Kidney epithelial cell (primary cell): ENCODE results near the gene HES2. TPM values are rescaled to one million over a fixed set of nuclear protein-coding genes. Genes with fewer than 3 reads are reported as not detected.
A peak's percentile ranks its signal among the peaks of the same experiment; 100 is the strongest.

ENCODE experiments used
- DNase-seq: peaks from one replicate; pipeline ENCODE4 v3.0.0-alpha.2; 2010; ENCODE audit warnings: low read depth
- H3K27me3 ChIP-seq: 2 replicates; pipeline ENCODE4 v1.6.0; 2011; ENCODE audit warnings: low read length; ENCODE audit not compliant: control insufficient read depth, insufficient read depth
- H3K36me3 ChIP-seq: 2 replicates; pipeline ENCODE4 v1.5.1; 2011; ENCODE audit warnings: low read length; ENCODE audit not compliant: control insufficient read depth, insufficient read depth
- H3K4me3 ChIP-seq: 2 replicates; pipeline ENCODE4 v1.5.1; 2011; ENCODE audit warnings: low read depth, mild to moderate bottlenecking, control low read depth, low read length
- CTCF ChIP-seq: IDR thresholded peaks from 2 replicates; pipeline ENCODE4 v1.5.1; 2011; ENCODE audit warnings: mild to moderate bottlenecking, moderate library complexity, low read length, control low read depth, inconsistent platforms; ENCODE audit not compliant: insufficient read depth, poor library complexity, severe bottlenecking
- total RNA-seq: library from RNA; depleted of rRNA; stranded (reverse); fragments of >200 nt; gene quantifications from 2 replicates; pipeline ENCODE4 v1.2.3, GENCODE V29; 2015

HES2 gene
- total RNA-seq, 1 donor from 2014 or later, result 15.9 TPM

GRCh38 chr1:6414443-6414844 lies 5.3 kb downstream of the HES2 start:
- Histone ChIP-seq H3K36me3 (no peaks in the 10 kb centered on the region), H3K4me3 (no peak overlapping the region), H3K27me3 (peaks cover 49% of the 10 kb centered on the region)
- DNase-seq, result peak; percentile 34
- peak; percentile 74 for TF ChIP-seq CTCF

- H3K4me3 ChIP-seq, result no peak overlapping the region
- no peak for TF ChIP-seq CTCF
- no peaks in the 10 kb centered on the region for H3K36me3 ChIP-seq
- no peak for DNase-seq
- peaks cover 34% of the 10 kb centered on the region for H3K27me3 ChIP-seq
Observed at GRCh38 chr1:6412896-6413295, 6.8 kb downstream of the HES2 start.

- Histone ChIP-seq H3K36me3 (no peaks in the 10 kb centered on the region), H3K27me3 (peaks cover 9% of the 10 kb centered on the region), H3K4me3 (no peak overlapping the region)
- DNase-seq, result no peak
- no peak for TF ChIP-seq CTCF
Observed at GRCh38 chr1:6410248-6410893, 9.3 kb downstream of the HES2 start.

GRCh38 chr1:6409733-6410132 lies 10.0 kb downstream of the HES2 start:
- DNase-seq, result no peak
- Histone ChIP-seq H3K36me3 (no peaks in the 10 kb centered on the region), H3K27me3 (peaks cover 5% of the 10 kb centered on the region), H3K4me3 (no peak overlapping the region)
- no peak for TF ChIP-seq CTCF

- DNase-seq, result no peak
- H3K36me3 ChIP-seq, result no peaks in the 10 kb centered on the region
- TF ChIP-seq CTCF, result no peak
- H3K27me3 ChIP-seq, result no peaks in the 10 kb centered on the region
- no peak overlapping the region for H3K4me3 ChIP-seq
Observed at GRCh38 chr1:6409053-6409452, 10.7 kb downstream of the HES2 start.

- DNase-seq, result no peak
- no peak for TF ChIP-seq CTCF
- Histone ChIP-seq H3K27me3 (no peaks in the 10 kb centered on the region), H3K36me3 (no peaks in the 10 kb centered on the region), H3K4me3 (no peak overlapping the region)
Observed at GRCh38 chr1:6408023-6408422, 11.7 kb downstream of the HES2 start.
